H1 (cell line): ENCODE measurements around the gene AREG. TPM values are rescaled to one million over a fixed set of nuclear protein-coding genes. Genes with fewer than 3 reads are reported as not detected.

Experiments
- CTCF ChIA-PET: fragments of 300-600 bp; sonication (Branson Sonifier 250); formaldehyde crosslinking; loops from one replicate; lab custom pipeline; 2021; ENCODE audit not compliant: partially characterized antibody; lab: Charles Lee
- POLR2A ChIA-PET: fragments of 300-600 bp; sonication (Branson Sonifier 250); formaldehyde crosslinking; loops from one replicate; lab custom pipeline; 2021; ENCODE audit warnings: inconsistent platforms; ENCODE audit not compliant: partially characterized antibody; lab: Charles Lee
- DNase-seq, 2 experiments: peaks; one replicate each; pipeline versions ENCODE4 v3.0.0 to v3.0.0-alpha.2; 2010 to 2022; ENCODE audit warnings: low spot score in 2 of 2, low read depth in 1 of 2, mixed read lengths in 1 of 2
- FAIRE-seq: peaks from 2 replicates; lab custom pipeline; 2011; peaks lifted over from hg19 to GRCh38; lab: Jason Lieb, UNC
- H2AFZ ChIP-seq: 2 replicates; pipeline ENCODE4 v1.8.1; 2012; ENCODE audit warnings: low read length, inconsistent platforms
- H2AK5ac ChIP-seq: 2 replicates; pipeline ENCODE4 v1.6.1; 2013; ENCODE audit warnings: low read depth, low read length
- H2BK120ac ChIP-seq: replicated peaks from 2 replicates; pipeline ENCODE3; 2013; ENCODE audit warnings: low read depth, low read length, inconsistent platforms
- H2BK12ac ChIP-seq: 2 replicates; pipeline ENCODE4 v1.6.1; 2013; ENCODE audit warnings: low read depth, low read length
- H2BK15ac ChIP-seq: 2 replicates; pipeline ENCODE4 v1.6.1; 2013; ENCODE audit warnings: low read length
- H2BK20ac ChIP-seq: 2 replicates; pipeline ENCODE4 v1.6.1; 2013; ENCODE audit warnings: low read length
- H2BK5ac ChIP-seq: 2 replicates; pipeline ENCODE4 v1.6.1; 2013; ENCODE audit warnings: low read depth, low read length
- H3K14ac ChIP-seq: 2 replicates; pipeline ENCODE4 v1.6.1; 2013; ENCODE audit warnings: inconsistent platforms; ENCODE audit not compliant: insufficient read length
- H3K18ac ChIP-seq: 2 replicates; pipeline ENCODE4 v1.6.1; 2013; ENCODE audit warnings: low read length; ENCODE audit errors: extremely low read depth
- H3K23ac ChIP-seq: 2 replicates; pipeline ENCODE4 v1.6.1; 2013; ENCODE audit warnings: inconsistent platforms; ENCODE audit not compliant: insufficient read length
- H3K23me2 ChIP-seq: 2 replicates; pipeline ENCODE4 v1.6.1; 2013; ENCODE audit warnings: low read depth, low read length
- H3K27ac ChIP-seq: 2 replicates; pipeline ENCODE4 v1.6.1; 2011; ENCODE audit warnings: low read depth, low read length, inconsistent platforms
- H3K27me3 ChIP-seq, 4 experiments: replicated peaks in 1 of 4; 1 replicate in 1 of 4; 2 replicates in 3 of 4; pipeline versions ENCODE4 v1.6.1 to v1.8.1; 2011 to 2013; ENCODE audit warnings: low read length in 3 of 4, mild to moderate bottlenecking in 3 of 4, inconsistent platforms in 2 of 4, mixed read lengths in 2 of 4, moderate library complexity in 1 of 4; ENCODE audit not compliant: control insufficient read depth in 3 of 4, insufficient read depth in 3 of 4; ENCODE audit errors: extremely low read depth in 1 of 4
- H3K36me3 ChIP-seq, 4 experiments: 2 replicates each; pipeline versions ENCODE4 v1.6.1 to v1.8.1; 2011 to 2013; ENCODE audit warnings: mild to moderate bottlenecking in 4 of 4, low read length in 3 of 4, moderate library complexity in 2 of 4, control low read depth in 1 of 4, inconsistent platforms in 1 of 4; ENCODE audit not compliant: insufficient read depth in 4 of 4, control insufficient read depth in 2 of 4
- H3K4ac ChIP-seq: replicated peaks from 2 replicates; pipeline ENCODE3; 2013; ENCODE audit warnings: low read length, low read depth, mixed read lengths, inconsistent platforms; ENCODE audit not compliant: insufficient read length
- H3K4me1 ChIP-seq, 4 experiments: replicated peaks in 1 of 4; 1 replicate in 1 of 4; 2 replicates in 3 of 4; pipeline versions ENCODE4 v1.6.1 to v1.8.1; 2011 to 2013; ENCODE audit warnings: low read length in 3 of 4, inconsistent platforms in 2 of 4, mixed read lengths in 1 of 4; ENCODE audit not compliant: insufficient read depth in 4 of 4, control insufficient read depth in 3 of 4
- H3K4me2 ChIP-seq, 2 experiments: 2 replicates each; pipeline versions ENCODE4 v1.6.1 to v1.8.1; 2011 to 2013; ENCODE audit warnings: low read depth in 2 of 2, low read length in 2 of 2, control low read depth in 1 of 2, inconsistent platforms in 1 of 2, mild to moderate bottlenecking in 1 of 2; ENCODE audit not compliant: insufficient read depth in 1 of 2
- H3K4me3 ChIP-seq, 4 experiments: fragments of 200-600, 300-600 bp in 1 of 4; sonication (generic), shearing (Covaris generic), sonication (Bioruptor Twin) in 1 of 4; 2 replicates each; pipeline versions ENCODE4 v1.5.1 to v1.8.1; 2011 to 2016; ENCODE audit warnings: low read length in 4 of 4, low read depth in 3 of 4, control low read depth in 2 of 4, inconsistent platforms in 2 of 4, mild to moderate bottlenecking in 2 of 4, mixed read lengths in 1 of 4, moderate library complexity in 1 of 4; ENCODE audit not compliant: insufficient read depth in 2 of 4; ENCODE audit errors: extremely low read depth in 1 of 4
- H3K56ac ChIP-seq: replicated peaks from 2 replicates; pipeline ENCODE3; 2013; ENCODE audit warnings: low read depth, mild to moderate bottlenecking, mixed read lengths, low read length, inconsistent platforms; ENCODE audit not compliant: insufficient read length
- H3K79me1 ChIP-seq: 2 replicates; pipeline ENCODE4 v1.6.1; 2013; ENCODE audit warnings: low read depth, low read length, control low read depth
- H3K79me2 ChIP-seq, 2 experiments: 2 replicates each; pipeline versions ENCODE4 v1.6.1 to v1.8.1; 2012 to 2013; ENCODE audit warnings: low read length in 2 of 2, mild to moderate bottlenecking in 2 of 2, inconsistent platforms in 1 of 2; ENCODE audit not compliant: insufficient read depth in 2 of 2, control insufficient read depth in 1 of 2
- H3K9ac ChIP-seq, 4 experiments: replicated peaks in 1 of 4; 1 replicate in 1 of 4; 2 replicates in 3 of 4; pipeline versions ENCODE4 v1.6.1 to v1.8.1; 2011 to 2013; ENCODE audit warnings: low read depth in 3 of 4, low read length in 3 of 4, control low read depth in 2 of 4, mild to moderate bottlenecking in 2 of 4, moderate library complexity in 2 of 4, inconsistent platforms in 1 of 4; ENCODE audit errors: extremely low read depth in 1 of 4
- H3K9me3 ChIP-seq, 2 experiments: 2 replicates each; pipeline versions ENCODE4 v1.6.1 to v1.8.1; 2012 to 2013; ENCODE audit warnings: mild to moderate bottlenecking in 2 of 2, moderate library complexity in 2 of 2, control low read depth in 1 of 2, inconsistent platforms in 1 of 2, low read depth in 1 of 2, low read length in 1 of 2, mixed read lengths in 1 of 2; ENCODE audit not compliant: insufficient read depth in 2 of 2
- H4K20me1 ChIP-seq, 2 experiments: replicated peaks in 1 of 2; 2 replicates each; pipeline versions ENCODE3 to v1.8.1; 2011 to 2013; ENCODE audit warnings: inconsistent platforms in 2 of 2, low read length in 2 of 2, mild to moderate bottlenecking in 1 of 2; ENCODE audit not compliant: insufficient read depth in 2 of 2, control insufficient read depth in 1 of 2
- H4K5ac ChIP-seq: 2 replicates; pipeline ENCODE4 v1.6.1; 2013; ENCODE audit warnings: low read length, low read depth, mixed read lengths, inconsistent platforms; ENCODE audit not compliant: insufficient read length
- H4K8ac ChIP-seq: 2 replicates; pipeline ENCODE4 v1.8.0; 2013; ENCODE audit warnings: mild to moderate bottlenecking, moderate library complexity, low read length, inconsistent platforms; ENCODE audit not compliant: insufficient read depth; ENCODE audit errors: extremely low read depth
- H4K91ac ChIP-seq: replicated peaks from 2 replicates; pipeline ENCODE3; 2013; ENCODE audit warnings: low read length, mixed read lengths, inconsistent platforms; ENCODE audit not compliant: insufficient read length
- BACH1 ChIP-seq: IDR thresholded peaks from 2 replicates; pipeline ENCODE4 v1.6.1; 2012; ENCODE audit warnings: low read length, improper control_type of control experiment
- CBX8 ChIP-seq: fragments of 300-800, 300-1000 bp; sonication (generic); IDR thresholded peaks from 2 replicates; pipeline ENCODE4 v1.7.1; 2016; ENCODE audit warnings: low read depth, low read length, borderline replicate concordance
- CHD1 ChIP-seq: IDR thresholded peaks from 2 replicates; pipeline ENCODE4 v1.6.1; 2012; ENCODE audit warnings: low read depth, low read length, improper control_type of control experiment
- GABPA ChIP-seq: IDR thresholded peaks from 2 replicates; pipeline ENCODE4 v1.6.1; 2011; ENCODE audit warnings: mild to moderate bottlenecking, low read length, moderate library complexity, borderline replicate concordance; ENCODE audit not compliant: insufficient read depth
- JUND ChIP-seq: IDR thresholded peaks from 2 replicates; pipeline ENCODE4 v1.6.1; 2011; ENCODE audit warnings: mild to moderate bottlenecking, improper control_type of control experiment, low read length
- KDM1A ChIP-seq: fragments of 200-600, 300-600 bp; sonication (generic); IDR thresholded peaks from 2 replicates; pipeline ENCODE4 v1.7.1; 2016; ENCODE audit warnings: mild to moderate bottlenecking, low read length, borderline replicate concordance
- MAFK ChIP-seq: IDR thresholded peaks from 2 replicates; pipeline ENCODE4 v1.6.1; 2012; ENCODE audit warnings: low read depth, mild to moderate bottlenecking, improper control_type of control experiment, low read length
- POLR2AphosphoS5 ChIP-seq: IDR thresholded peaks from 2 replicates; pipeline ENCODE4 v1.6.1; 2011; ENCODE audit warnings: low read depth, low read length
- SIX5 ChIP-seq: IDR thresholded peaks from 2 replicates; pipeline ENCODE4 v1.6.1; 2011; ENCODE audit warnings: mild to moderate bottlenecking, low read depth, low read length
- SP1 ChIP-seq: IDR thresholded peaks from 2 replicates; pipeline ENCODE4 v1.6.1; 2011; ENCODE audit warnings: low read depth, low read length
- TCF12 ChIP-seq: IDR thresholded peaks from 2 replicates; pipeline ENCODE4 v1.6.1; 2011; ENCODE audit warnings: low read depth, mild to moderate bottlenecking, low read length
- YY1 ChIP-seq: IDR thresholded peaks from 2 replicates; pipeline ENCODE4 v1.6.1; 2011; ENCODE audit warnings: low read depth, mild to moderate bottlenecking, low read length
- ZNF274 ChIP-seq: IDR thresholded peaks from 2 replicates; pipeline ENCODE4 v1.7.0; 2012; ENCODE audit warnings: low read length, borderline replicate concordance; ENCODE audit errors: extremely low read depth
- WGBS, 2 experiments: shearing (Covaris generic) in 1 of 2; methylation state at CpG; one replicate each; pipeline versions ENCODE4 v1.1.6 to v1.1.7; 2013 to 2015; ENCODE audit warnings: low lambda C conversion rate in 2 of 2, mixed read lengths in 2 of 2, inconsistent platforms in 1 of 2, low coverage in 1 of 2, missing lambda C conversion rate in 1 of 2; ENCODE audit not compliant: insufficient replicate concordance in 2 of 2, insufficient coverage in 1 of 2, insufficient read length in 1 of 2; ENCODE audit errors: extremely low coverage in 1 of 2, missing lambda C conversion rate in 1 of 2; 5-methylcytosine and 5-hydroxymethylcytosine counted together
- polyA plus RNA-seq, 7 experiments: library from polyadenylated mRNA; depleted of rRNA in 3 of 7; stranded (reverse) in 5 of 7; unstranded in 2 of 7; fragments of >200 nt in 5 of 7; fragments of 200-250 nt in 2 of 7; gene quantifications; 1 replicate in 5 of 7; 2 replicates in 1 of 7; 4 replicates in 1 of 7; pipeline versions ENCODE4 v1.2.1 to v1.2.3, GENCODE V29; 2011 to 2013; ENCODE audit warnings: missing spikeins in 2 of 7, mixed read lengths in 2 of 7
- total RNA-seq: library from RNA; stranded (reverse); fragmentation: NEBNext Ultra II Directional; extraction: Animal tissue kit (Norgen Biotek cat#: 25700); gene quantifications from 2 replicates; pipeline ENCODE4 v1.2.1, GENCODE V29; 2021
- TF ChIP-seq, protein P1 (sequence below): IDR thresholded peaks from 2 replicates; pipeline ENCODE4 v1.6.1; 2011; ENCODE audit warnings: low read depth, mild to moderate bottlenecking, low read length; ENCODE audit not compliant: insufficient read depth
- TF ChIP-seq, protein P2 (sequence below): IDR thresholded peaks from 2 replicates; pipeline ENCODE4 v1.6.1; 2012; ENCODE audit warnings: inconsistent platforms

Gene AREG
- total and polyA plus RNA-seq, 2 of the 8 experiments (the other 6 are each of a cell fraction or from before 2014, with no cell fraction given): not detected

DNA sequence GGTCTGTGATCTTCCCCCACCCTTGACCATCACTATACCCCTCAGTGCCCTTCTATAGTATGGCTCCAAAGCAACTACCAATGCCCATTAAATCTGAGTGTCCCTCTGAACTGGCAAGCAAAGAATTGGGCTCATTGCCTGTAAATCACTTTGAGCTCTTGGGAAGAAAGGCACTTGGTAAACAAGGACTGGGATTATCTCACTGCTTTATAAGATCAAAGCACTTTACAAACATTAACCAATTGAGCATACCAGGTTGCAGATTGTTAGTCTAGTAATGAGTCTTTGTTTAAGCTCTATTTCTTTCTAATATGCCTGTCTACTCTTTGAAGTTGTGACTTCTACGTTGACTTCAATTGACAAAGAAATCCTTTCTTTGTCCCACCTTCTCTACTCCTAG is 34.1 kb downstream of the AREG start:
- H4K5ac ChIP-seq: no peak overlapping the region
- H3K14ac ChIP-seq: no peak overlapping the region
- no peak overlapping the region for H2BK120ac ChIP-seq
- H3K79me1 ChIP-seq: no peaks in the 10 kb centered on the region
- no peaks in the 10 kb centered on the region for H3K27me3 ChIP-seq
- H3K4me2 ChIP-seq: no peak overlapping the region
- H2AFZ ChIP-seq: no peak overlapping the region
- no peak overlapping the region for H3K4me3 ChIP-seq
- FAIRE-seq: no peak
- H3K27ac ChIP-seq: no peak overlapping the region
- H3K23me2 ChIP-seq: no peaks in the 10 kb centered on the region
- H4K20me1 ChIP-seq: no peaks in the 10 kb centered on the region
- no peak overlapping the region for H3K9ac ChIP-seq
- H4K8ac ChIP-seq: no peak overlapping the region
- no peak overlapping the region for H3K56ac ChIP-seq
- no peak overlapping the region for H2BK15ac ChIP-seq
- no peaks in the 10 kb centered on the region for H3K36me3 ChIP-seq
- no peak overlapping the region for H3K4ac ChIP-seq
- H3K79me2 ChIP-seq: no peaks in the 10 kb centered on the region
- DNase-seq: no peak
- no peak overlapping the region for H4K91ac ChIP-seq
- no peak overlapping the region for H2BK5ac ChIP-seq
- no peak overlapping the region for H3K23ac ChIP-seq
- CTCF ChIA-PET: interaction anchor here (1.0 kb wide), 1 partner anchor 34 kb away, joined by 3 read pairs; the partner anchor contains the start of gene AREG
- POLR2A ChIA-PET: no interaction called here
- H2BK12ac ChIP-seq: no peak overlapping the region
- H3K4me1 ChIP-seq: no peaks in the 10 kb centered on the region
- H3K18ac ChIP-seq: no peak overlapping the region
- WGBS, 2 experiments: 86% methylated on average over 1 of the region's 1 CpG; no CpG with 5 or more reads in 1 of the 2 experiments
- H2AK5ac ChIP-seq: no peak overlapping the region
- H2BK20ac ChIP-seq: no peak overlapping the region
- H3K9me3 ChIP-seq: no peaks in the 10 kb centered on the region
- no peak for TF ChIP-seq SP1
- no peak for TF ChIP-seq MAFK
- no peak for TF ChIP-seq CBX8
- no peak for TF ChIP-seq TCF12
- no peak for TF ChIP-seq KDM1A
- no peak for TF ChIP-seq GABPA
- TF ChIP-seq, protein P1, sequence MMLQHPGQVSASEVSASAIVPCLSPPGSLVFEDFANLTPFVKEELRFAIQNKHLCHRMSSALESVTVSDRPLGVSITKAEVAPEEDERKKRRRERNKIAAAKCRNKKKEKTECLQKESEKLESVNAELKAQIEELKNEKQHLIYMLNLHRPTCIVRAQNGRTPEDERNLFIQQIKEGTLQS: no peak
- no peak for TF ChIP-seq ZNF274
- no peak for TF ChIP-seq CHD1
- no peak for TF ChIP-seq YY1
- TF ChIP-seq BACH1: no peak
- TF ChIP-seq POLR2AphosphoS5: no peak
- TF ChIP-seq, protein P2, sequence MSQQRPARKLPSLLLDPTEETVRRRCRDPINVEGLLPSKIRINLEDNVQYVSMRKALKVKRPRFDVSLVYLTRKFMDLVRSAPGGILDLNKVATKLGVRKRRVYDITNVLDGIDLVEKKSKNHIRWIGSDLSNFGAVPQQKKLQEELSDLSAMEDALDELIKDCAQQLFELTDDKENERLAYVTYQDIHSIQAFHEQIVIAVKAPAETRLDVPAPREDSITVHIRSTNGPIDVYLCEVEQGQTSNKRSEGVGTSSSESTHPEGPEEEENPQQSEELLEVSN: no peak
- no peak for TF ChIP-seq JUND
- TF ChIP-seq SIX5: no peak
